Panc1 (cell line): ENCODE data around the gene ZBTB37.

Source experiments
- TCF7L2 ChIP-seq: IDR thresholded peaks from 2 replicates; pipeline ENCODE4 v1.6.1; 2011; ENCODE audit warnings: mild to moderate bottlenecking, low read depth, low read length, inconsistent platforms
- TF ChIP-seq, protein P1 (sequence below): fragments of 450-650 bp; IDR thresholded peaks from 2 replicates; pipeline ENCODE4 v1.5.1; 2017; ENCODE audit warnings: mild to moderate bottlenecking

DNA sequence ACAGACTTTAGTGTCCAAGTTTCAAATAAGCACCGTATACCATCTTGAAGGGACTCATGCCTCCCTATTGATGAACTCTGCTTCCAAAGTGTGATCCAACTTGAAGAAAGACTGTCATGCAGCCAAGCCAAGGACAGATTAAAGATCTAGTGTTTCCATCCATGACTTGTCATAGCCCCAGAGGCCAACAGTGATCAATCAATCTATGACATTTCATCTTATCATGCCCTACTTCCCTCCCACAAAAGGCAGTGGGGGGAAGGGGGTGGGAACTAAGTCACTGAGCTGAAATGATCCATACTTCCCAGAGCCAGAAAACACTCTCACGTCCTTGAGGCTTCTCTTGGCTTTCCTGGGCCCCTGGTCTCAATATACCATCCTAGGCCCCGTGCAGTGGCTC, 44.9 kb downstream of the ZBTB37 start:
- TF ChIP-seq, protein P1, sequence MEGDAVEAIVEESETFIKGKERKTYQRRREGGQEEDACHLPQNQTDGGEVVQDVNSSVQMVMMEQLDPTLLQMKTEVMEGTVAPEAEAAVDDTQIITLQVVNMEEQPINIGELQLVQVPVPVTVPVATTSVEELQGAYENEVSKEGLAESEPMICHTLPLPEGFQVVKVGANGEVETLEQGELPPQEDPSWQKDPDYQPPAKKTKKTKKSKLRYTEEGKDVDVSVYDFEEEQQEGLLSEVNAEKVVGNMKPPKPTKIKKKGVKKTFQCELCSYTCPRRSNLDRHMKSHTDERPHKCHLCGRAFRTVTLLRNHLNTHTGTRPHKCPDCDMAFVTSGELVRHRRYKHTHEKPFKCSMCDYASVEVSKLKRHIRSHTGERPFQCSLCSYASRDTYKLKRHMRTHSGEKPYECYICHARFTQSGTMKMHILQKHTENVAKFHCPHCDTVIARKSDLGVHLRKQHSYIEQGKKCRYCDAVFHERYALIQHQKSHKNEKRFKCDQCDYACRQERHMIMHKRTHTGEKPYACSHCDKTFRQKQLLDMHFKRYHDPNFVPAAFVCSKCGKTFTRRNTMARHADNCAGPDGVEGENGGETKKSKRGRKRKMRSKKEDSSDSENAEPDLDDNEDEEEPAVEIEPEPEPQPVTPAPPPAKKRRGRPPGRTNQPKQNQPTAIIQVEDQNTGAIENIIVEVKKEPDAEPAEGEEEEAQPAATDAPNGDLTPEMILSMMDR: no peak
- TF ChIP-seq TCF7L2: no peak
